HG03103 (cell line): Measurements from ENCODE around the gene ABCA7.

ENCODE experiments used
- ATAC-seq: cut with Tn5 transposase; IDR thresholded peaks from one replicate; pipeline ENCODE4 v1.9.1; 2021; ENCODE audit warnings: low read depth; ENCODE audit not compliant: unreplicated experiment

ABCA7 gene

DNA sequence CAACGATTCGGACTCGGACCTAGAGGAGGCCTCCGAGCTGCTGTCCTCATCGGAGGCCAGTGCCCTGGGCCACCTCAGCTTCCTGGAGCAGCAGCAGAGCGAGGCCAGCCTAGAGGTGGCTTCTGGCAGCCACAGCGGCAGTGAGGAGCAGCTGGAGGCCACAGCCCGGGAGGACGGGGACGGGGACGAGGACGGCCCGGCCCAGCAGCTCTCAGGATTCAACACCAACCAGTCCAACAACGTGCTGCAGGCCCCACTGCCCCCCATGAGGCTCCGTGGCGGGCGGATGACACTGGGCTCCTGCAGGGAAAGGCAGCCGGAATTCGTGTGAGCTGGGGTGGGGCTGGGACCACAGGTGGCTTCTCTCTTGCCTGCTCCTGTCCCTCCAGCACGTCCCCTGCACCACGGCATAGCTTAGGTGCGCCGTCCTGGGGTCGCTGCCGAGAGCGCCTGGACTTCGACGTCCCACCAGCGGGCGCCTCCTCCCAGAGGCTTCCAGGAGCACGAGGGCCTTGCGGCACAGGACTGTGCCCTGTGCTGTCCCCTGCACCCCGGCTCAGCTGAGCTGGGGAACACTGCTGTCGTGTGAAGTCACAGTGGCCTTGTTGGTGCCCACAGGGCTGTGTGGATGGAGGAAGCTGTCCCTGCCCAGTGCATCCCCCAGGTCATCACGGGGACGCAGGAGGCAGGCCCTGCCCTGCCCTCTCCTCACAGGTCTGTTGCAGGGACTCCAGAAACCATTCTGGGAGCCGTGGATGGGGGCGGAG lies 46.0 kb downstream of the ABCA7 start:
- no peak for ATAC-seq

DNA sequence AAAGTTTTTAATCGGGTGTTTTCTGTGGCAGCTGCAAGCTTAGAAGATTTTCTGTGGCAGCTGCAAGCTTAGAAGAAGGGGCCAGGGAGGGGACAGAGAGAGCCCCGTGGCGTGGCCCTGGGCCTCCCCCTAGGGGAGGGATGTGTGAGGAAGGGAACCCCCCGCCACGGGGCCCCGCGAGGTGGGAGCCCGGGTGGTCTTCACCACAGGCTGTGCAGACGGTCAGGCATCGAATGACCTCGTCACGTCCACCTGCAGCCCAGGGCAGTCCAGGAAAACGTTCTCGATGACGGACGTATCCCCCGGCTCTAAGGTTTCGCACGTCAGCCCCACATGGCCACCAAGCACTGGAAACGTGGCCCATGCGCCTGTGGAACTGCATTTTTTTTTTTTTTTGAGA lies 46.7 kb downstream of the ABCA7 start:
- no peak for ATAC-seq

DNA sequence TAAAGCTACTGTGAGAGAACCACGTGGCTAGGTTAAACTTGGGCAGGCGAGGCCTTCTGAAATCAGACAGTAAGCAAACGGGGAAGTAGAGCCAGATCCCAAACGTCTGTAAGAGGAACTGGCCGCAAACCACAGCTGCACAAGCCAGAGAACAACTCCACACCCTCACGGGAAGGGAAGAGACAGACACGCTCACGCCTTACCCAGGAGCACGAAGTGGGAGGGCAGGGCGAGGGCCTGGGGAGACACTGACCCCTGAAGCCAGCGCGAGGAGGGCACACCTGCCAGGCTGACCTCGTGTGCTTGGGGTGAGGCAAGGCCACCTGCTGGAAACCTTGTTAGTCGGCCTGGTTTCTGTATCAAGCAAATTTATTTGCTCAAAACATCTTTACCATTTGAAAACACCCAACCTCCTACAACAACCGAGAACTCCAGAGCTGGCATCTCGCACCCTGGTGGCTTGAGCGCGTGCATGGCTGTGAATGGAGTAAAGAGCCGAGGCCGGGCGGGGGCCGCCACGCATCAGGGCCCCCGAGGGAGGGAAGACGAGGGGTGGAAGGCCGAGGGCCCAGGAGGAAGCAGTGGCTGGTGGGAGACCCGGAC lies 48.0 kb downstream of the ABCA7 start:
- ATAC-seq, result no peak

DNA sequence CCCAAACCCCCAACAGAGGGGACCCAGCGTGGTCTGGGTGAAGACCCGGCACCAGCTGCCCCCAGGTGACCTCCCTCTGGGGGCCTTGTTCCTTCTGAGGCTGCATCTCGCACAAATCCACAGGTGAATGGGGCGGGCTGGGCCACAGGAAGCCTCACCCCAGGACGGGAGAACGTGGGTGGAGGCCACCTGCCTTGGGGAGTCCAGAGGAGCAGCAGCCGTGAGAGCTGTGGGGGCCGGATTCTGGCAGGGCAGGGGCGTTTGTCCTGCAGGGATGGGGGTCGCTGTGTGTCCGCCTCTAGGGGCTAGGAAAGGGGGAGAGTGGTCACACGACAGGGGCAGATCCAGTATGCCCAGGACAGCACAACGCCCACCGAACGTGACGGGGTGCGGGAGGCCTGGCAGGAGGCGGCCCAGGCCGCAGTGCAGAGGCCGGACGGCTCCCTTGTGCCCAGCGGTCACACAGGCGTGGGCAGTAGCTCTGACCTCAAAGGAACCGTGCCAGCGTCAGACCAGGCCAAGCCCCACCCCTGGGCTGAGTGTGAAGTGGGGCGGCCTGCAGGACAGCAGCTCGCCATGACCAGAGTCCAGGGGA lies 48.6 kb downstream of the ABCA7 start:
- no peak for ATAC-seq

DNA sequence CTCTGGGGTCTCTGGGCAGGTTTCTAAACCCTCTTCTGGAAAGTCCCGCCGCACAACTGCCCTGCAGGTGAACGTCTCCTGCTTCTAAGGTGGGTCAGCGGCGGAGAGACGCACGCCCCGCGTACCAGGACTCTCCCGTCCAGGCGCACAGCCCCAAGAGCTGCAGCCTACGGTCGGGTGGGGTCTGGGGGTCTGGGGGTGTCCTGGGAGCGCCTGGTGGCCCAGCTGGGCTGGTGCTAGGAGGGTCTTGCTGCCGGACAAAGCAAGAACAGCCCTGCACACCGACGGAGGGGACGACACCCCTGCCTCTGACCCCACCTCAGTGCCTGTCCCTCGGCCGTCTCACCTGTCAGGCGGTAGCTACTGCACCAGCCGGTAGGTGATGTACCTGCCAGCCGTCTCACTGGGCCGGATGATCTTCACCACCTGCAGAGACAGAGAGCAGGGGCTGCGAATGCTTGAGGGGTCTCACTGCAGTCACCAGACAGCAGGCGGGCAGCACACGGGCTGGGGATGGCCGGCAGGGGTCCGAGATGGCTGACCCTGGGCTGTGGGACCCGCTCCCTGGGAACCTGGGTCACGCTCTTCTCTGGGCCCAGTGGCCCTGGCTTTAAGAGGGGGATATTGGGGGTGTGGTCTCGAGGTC lies 49.3 kb downstream of the ABCA7 start:
- ATAC-seq, result no peak

DNA sequence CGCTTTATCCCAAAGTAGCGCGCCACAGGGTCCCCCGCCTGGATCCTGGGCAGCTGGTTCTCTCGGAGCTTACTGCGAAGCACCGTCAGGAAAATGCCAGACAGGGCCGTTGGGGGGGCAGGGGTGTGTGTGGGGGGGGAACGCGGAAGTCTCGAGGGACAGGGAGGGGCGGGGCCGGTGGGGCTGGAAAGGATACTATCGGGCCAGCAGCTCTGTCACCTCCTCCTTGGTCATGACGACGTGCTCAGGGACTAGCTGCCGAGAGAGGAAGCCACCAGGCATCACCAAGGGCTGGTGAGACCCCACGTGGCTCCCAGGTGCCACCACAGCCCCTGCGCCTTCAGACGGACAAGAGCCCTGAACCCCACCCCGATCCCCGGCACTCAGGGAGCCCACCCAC lies 50.0 kb downstream of the ABCA7 start:
- no peak for ATAC-seq

DNA sequence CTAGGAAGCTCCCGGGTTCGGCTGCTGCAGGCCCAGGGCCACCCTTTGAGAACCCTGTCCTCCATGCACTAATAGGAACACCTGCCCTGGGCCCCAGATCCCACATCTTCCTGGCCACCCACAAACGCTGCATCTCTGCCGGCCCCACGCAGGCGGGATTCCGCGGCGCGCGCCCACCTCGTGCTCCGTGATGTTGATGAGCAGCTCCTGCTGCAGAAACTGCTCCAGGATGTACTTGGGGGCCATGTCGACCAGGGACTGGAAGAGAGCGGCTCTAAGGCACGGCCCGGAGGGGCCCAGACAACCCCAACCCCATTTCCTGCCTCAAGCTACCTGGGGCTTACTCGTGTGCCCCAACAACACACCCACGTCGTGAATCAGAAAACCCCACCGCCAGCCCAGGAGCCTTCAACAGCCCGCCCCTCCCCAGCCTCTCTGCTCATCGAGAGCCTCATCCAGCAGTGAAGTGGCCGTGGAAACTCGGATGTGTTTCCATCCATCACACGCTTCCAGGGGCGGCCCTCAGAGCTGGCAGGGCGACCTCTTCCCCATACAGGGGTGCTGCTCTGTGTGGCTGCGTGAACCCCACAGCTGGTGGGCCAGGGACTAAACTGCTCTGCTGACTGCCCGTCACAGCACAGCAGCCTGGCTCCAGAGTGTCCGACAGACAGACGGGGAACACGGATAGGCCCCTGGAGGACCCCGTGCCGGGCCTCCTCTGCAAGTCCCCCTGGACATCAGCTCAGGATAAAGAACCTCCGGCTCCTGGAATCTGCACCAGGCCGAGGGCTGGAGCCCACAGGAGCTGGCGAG lies 51.0 kb downstream of the ABCA7 start:
- no peak for ATAC-seq

DNA sequence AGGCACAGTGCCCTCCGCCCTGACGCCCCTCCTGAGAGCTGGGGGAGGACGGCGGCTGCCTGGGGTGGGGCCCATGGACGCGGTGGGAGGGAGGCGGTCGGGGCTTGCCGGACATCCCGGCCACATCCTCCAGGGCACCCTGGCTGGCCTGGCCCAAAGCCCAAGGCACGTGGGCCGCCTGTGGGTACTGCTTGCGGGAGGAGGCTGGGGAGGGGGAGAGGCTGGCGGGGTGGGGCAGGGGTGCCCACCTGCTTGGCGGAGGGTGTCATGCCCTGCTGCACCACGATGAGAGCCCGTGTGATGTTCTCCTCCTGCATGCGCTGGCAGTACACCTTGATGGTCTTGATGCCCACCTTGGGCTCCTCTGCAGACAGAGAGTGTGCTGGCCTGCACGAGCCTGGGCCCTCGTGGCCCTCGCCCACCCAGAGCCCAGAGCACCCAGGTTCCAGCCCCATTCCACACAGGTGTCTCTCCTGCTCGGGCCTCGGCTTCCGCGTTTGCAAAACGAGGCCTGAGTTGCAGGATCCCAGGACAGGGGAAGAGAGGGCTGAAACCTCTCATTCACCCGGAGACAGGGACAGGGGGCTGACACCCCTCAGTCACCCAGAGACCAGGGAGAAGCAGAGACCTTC lies 51.8 kb downstream of the ABCA7 start:
- ATAC-seq, result no peak

DNA sequence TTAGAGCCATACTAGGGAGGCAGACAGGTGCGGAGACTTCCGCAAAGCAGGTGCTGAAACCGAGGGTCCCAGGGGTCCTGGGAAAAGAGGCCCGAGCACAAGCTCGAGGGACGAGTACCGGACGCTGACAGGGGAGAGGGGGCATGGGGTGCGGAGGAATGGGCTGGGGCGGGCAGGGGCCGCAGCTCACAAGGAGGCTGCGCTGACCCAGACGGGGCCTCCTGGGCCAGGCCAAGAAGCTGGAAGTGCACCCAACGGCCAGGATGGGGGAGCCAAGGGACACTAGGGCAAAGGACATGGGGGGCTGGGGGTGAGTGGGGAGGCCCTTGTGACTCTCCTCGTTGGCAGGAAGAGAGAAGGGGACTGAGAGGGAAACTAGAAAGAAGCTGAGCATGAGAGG lies 53.4 kb downstream of the ABCA7 start:
- no peak for ATAC-seq

DNA sequence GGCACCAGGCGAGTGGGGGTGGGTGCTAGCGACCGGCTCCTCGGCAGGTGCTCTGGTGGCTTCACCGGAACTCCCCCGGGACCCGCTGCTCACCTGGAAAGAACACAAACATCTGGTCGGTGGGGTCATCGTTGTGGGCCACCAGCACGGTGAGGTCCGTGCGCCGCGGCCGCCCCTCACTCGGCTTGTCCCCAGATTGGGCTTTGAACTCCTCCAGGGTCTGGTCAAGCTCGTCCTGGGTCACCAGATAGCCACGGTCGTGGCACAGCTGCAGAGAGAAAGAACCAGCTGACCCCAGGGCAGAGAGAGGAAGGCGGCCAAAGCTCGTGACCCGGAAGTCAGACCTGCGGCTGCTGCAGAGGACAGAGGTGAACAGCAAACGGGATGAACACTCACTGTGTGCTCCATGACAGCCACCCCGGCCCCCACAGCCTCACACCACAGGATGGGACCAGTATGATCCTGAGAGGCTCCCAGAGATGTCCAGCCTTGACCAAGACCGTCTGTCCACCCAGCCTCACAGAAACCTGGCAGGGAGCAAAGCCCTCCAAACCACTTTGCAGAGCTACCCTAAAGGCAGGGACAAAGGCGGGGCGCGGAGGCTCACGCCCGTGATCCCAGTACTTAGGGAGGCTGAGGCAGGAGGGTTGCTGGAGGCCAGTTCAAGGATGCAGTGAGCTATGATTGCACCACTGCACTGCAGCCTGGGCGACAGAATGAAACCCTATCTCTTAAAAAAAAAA lies 54.1 kb downstream of the ABCA7 start:
- no peak for ATAC-seq

DNA sequence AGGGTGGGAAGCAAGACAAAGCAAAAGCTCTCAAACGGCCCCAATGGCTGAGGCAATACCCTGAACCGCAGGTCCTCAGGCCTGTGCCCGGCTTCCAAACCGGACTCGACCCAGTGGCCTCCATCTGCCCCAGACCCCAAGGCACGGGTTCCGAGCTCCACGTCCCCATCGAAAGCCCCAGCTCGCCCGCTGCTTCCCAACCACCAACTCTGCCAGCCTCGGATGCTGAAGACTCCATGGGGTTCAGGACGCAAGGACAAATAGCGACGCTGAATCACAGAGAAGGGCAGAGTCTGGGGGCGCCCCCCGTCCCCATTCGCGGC lies 54.7 kb downstream of the ABCA7 start:
- ATAC-seq, result no peak

DNA sequence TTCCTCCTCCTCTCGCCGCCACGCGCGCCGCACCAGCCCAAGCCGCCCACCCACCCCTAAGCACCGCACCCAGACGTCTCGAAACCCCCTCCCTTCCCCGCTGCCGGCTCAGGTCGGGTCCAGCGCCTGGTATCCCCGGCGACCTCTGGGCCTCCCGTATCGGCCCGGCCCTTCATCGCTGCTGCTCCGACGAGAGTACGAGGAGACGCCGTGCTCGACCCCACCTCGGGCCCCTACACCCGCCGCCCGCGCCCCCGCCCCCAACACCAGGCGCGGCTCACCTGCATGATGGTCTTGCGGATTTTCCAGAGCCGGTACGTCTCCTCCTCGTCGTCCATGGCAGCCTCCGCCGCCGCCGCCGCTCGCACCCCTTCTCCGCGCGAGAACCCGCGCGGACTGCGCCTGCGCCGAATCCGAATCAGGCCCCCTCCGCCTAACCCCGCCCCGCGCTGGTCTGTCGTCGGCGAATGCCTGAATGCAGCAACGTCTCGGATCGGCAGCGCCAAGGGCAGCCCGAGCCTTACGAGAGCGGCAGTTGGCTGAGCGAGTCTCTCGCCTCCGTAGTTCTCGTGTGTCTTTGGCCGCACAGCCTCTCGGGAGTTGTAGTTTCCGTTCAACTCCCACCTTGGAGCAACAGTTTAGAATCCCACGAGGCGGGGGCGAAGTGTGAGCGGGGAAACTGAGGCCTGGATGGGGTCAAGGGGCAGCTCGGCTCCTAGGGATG lies 55.2 kb downstream of the ABCA7 start, which contains the start of gene POLR2E:
Gene POLR2E (minus strand): TSS at position 398 of the 724 bp plus-strand sequence. CDS start 60 bp downstream, at position 338.
- ATAC-seq, result peak; percentile 82

DNA sequence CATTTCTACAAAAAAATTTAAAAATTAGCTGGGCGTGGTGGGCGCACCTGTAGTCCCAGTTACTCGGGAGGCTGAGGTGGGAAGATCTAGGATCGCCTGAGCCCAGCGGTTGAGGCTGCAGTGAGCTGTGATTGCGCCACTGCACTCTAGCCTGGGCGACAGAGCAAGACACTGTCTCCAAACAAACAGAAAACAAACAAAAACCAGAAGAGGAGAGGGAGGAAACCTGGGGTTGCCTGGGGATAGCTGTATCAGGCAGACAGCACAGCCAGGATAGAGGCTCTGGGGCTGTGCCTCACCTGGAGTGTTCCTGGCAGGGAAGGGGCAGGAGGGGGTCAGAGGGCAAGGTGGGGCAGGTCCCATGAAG lies 57.9 kb downstream of the ABCA7 start:
- no peak for ATAC-seq

DNA sequence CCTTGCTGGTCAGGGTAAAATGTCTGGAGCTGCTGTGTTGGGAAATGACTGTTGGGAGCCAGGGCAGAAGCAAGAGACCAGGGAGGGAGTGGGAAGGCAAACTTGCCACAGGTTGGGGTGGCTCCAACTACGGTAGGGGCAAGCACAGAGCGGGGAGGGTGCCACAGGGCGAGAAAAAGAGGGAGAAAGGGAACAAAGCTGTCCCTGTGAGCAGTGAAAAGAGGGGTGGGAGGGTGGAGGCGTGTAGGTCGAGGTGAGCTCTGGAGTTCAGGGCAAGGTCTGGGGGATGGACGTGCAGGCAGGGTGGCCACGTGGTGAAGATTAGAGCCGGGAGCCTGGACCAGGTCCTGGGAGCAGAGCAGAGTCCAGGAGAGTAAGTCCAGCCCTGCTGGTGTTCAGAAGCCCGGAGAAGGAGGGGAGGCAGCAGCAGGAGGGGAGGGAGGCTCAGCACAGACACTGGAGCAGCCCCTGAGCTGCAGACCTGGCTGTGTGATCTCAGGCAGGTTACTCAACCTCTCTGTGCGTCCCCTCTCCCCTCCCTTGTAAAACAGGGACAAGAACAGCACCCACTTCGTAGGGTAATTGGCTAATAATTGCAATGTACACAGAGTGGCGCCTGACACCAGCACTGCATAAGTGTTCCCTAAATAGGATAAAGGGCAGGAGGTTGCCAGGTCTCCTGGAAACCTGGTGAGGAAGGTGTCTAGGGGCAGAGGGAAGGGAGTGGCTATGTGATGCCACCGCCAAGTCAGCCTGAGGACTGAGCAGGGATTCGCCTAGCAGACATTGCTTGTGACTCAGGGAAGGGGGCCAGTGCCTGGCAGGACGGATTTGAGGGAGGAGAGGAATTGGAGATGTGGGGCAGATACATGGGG lies 58.5 kb downstream of the ABCA7 start:
- ATAC-seq, result no peak

DNA sequence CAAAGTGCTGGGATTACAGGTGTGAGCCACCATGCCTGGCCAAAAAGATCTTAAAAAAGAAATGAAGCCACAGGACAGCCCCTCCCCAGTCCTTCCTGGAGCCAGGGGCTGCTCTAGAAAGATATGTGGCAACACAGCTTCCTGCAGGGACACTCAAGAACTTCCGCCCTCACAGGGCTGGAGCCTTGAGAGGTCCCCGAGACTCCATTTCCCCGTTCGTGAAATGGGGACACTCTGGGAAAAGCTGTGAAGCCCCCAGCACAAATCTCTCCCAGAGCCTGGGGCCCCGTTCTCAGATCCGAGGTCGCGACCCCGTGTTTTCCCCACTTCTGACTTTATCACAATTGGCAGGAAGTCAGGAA lies 61.4 kb downstream of the ABCA7 start:
- ATAC-seq, result no peak

DNA sequence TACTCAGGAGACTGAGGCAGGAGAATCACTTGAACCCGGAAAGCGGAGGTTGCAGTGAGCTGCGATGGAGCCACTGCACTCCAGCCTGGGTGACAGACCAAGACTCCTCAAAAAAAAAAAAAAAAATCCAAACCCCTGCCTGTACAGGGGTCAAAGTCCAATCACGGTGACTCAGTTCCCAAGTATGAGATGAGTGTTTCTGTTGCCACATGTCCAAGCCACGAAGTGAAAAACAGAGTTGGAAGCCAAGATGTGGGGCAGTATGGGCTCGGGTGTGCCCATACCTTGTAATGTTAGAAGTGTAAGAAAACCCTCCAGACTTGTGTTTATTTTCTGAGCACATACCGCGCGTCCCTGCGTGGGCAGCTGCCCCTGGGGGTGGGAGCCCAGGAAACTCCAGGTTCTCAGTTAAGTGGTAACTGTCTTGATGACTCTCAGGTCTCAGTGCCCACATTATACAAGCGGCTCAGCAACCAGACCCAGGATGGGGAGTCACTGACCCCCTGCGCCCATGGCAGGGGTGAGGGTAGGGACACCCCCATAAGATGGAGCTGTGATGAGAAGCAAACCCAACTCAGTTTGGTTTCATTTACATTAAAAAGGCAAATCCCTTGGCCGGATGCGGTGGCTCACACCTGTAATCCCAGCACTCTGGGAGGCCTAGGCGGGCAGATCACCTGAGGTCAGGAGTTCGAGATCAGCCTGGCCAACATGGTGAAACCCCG lies 62.7 kb downstream of the ABCA7 start:
- ATAC-seq, result no peak

DNA sequence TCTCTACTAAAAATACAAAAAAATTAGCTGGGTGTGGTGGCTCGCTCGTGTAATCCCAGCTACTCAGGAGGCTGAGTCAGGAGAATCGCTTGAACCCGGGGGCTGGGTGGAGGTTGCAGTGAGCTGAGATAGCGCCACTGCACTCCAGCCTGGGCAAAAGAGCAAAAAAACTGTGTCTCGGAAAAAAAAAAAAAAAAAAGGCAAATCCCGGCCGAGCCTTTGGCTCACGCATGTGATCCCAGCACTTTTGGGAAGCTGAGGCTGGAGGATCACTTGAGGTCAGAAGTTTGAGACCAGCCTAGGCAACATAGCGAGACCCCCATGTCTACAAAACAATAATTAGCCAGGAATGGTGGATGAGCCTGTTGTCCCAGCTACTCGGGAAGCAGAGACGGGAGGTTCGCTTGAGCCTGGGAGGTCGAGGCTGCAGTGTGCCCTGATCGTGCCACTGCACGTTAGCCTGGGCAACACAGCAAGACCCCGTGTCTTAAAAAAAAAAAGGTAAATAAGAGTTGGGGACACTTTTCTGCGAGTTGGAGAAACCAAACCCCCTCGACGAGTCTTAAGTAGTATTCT lies 63.3 kb downstream of the ABCA7 start:
- ATAC-seq, result no peak
